Upper lobe of left lung (tissue), 4 donors: ENCODE data around the gene PRM3.

Experiments
- CTCF ChIP-seq, 6 experiments: fragments of 450-650 bp in 4 of 6; fragments of 200-600 bp in 2 of 6; sonication (generic) in 2 of 6; IDR thresholded peaks; one replicate each; pipeline ENCODE4 v1.5.1; 2016 to 2019; ENCODE audit warnings: antibody characterized with exemption in 6 of 6
- POLR2A ChIP-seq, 4 donors: fragments of 450-650 bp; IDR thresholded peaks; one replicate each; pipeline ENCODE4 v1.5.1; 2016 to 2017; ENCODE audit warnings: antibody characterized with exemption in 4 of 4, mild to moderate bottlenecking in 2 of 4
- POLR2AphosphoS5 ChIP-seq, 2 donors: sonication (generic); formaldehyde crosslinking; IDR thresholded peaks; one replicate each; pipeline ENCODE4 v1.5.1; 2017; ENCODE audit warnings: antibody characterized with exemption in 2 of 2

GRCh38 chr16:11233727-11234376 is 39.6 kb downstream of the PRM3 start:
- no peak for TF ChIP-seq POLR2A (IDR thresholded peaks at IDR 0.05)
- no peak for TF ChIP-seq CTCF (IDR thresholded peaks at IDR 0.05)
- no peak for TF ChIP-seq POLR2AphosphoS5 (IDR thresholded peaks at IDR 0.05)
